Measurements from ENCODE around the gene SLC1A2. TPM values are rescaled to one million over a fixed set of nuclear protein-coding genes. Genes with fewer than 3 reads are reported as not detected.

The SLC1A2 gene
- total RNA-seq, 1 donor from 2014 or later = 0.07 TPM

DNA sequence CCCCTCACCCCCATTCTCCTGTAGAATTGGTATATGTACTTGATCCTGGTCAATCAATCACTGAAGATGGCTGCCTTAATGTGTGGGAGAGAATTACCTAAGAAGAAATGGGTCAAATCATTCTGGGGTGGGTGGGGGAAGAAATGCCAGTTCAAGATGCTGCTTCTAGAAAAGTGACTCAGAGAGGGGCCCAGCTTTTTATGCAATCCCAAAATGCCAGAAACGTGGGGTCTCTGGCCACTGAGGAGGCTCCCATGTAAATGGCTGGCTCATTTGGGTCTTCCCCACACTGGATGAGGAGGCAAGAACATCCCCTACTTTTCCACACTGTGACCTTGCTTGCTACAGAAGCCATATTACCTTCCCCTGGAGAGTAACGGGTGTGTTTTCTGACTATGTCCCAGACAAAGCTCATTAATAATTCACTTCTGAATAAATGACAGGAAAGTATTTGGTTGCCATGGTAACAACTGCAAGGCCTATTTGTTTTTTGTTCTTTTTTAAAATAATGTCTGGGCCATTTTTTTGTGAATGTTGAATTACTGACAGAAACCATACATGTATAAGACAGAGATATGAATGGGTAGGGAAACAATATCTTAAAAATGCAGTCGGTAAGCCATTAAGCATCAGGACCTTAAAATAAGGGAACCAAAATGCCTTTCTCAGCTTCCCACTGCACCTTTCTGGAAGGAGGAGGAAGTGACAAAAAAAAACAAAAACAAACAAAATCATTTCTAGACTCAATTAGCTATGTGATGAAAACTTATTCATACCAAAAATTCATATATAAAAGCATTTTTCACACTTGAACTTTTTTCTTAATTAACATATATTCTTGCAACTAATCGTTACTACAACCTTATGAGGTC is 32.0 kb downstream of the SLC1A2 start:
- TF ChIP-seq, protein P1, sequence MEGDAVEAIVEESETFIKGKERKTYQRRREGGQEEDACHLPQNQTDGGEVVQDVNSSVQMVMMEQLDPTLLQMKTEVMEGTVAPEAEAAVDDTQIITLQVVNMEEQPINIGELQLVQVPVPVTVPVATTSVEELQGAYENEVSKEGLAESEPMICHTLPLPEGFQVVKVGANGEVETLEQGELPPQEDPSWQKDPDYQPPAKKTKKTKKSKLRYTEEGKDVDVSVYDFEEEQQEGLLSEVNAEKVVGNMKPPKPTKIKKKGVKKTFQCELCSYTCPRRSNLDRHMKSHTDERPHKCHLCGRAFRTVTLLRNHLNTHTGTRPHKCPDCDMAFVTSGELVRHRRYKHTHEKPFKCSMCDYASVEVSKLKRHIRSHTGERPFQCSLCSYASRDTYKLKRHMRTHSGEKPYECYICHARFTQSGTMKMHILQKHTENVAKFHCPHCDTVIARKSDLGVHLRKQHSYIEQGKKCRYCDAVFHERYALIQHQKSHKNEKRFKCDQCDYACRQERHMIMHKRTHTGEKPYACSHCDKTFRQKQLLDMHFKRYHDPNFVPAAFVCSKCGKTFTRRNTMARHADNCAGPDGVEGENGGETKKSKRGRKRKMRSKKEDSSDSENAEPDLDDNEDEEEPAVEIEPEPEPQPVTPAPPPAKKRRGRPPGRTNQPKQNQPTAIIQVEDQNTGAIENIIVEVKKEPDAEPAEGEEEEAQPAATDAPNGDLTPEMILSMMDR (IDR thresholded peaks at IDR 0.05; ENCODE audit: unreplicated experiment) = no peak
- Mint-ChIP-seq H3K36me3 (ENCODE audit: insufficient read depth) (no peaks in the 10 kb centered on the region), H3K4me1 (ENCODE audit: low read depth) (peaks cover 7% of the 10 kb centered on the region), H3K4me3 (ENCODE audit: low read depth) (no peak overlapping the region), H3K27me3 (peaks cover 13% of the 10 kb centered on the region), H3K9me3 (ENCODE audit: low read depth) (no peaks in the 10 kb centered on the region), H3K27ac (no peak overlapping the region)
- DNase-seq (ENCODE audit: low spot score, unreplicated experiment) = no peak

GRCh38 chr11:35383953-35384352 is 35.4 kb downstream of the SLC1A2 start:
- no peaks in the 10 kb centered on the region for H3K36me3 Mint-ChIP-seq (ENCODE audit: insufficient read depth)
- H3K4me1 Mint-ChIP-seq (ENCODE audit: low read depth) = no peaks in the 10 kb centered on the region

GRCh38 chr11:35381709-35382322 is 37.5 kb downstream of the SLC1A2 start:
- TF ChIP-seq, protein P1 (IDR thresholded peaks at IDR 0.05; ENCODE audit: unreplicated experiment) = no peak
- Mint-ChIP-seq H3K27me3 (peaks cover 18% of the 10 kb centered on the region), H3K27ac (no peak overlapping the region), H3K4me3 (ENCODE audit: low read depth) (no peak overlapping the region), H3K9me3 (ENCODE audit: low read depth) (no peaks in the 10 kb centered on the region), H3K36me3 (ENCODE audit: insufficient read depth) (no peaks in the 10 kb centered on the region), H3K4me1 (ENCODE audit: low read depth) (no peaks in the 10 kb centered on the region)
- no peak for DNase-seq (ENCODE audit: low spot score, unreplicated experiment)

More at GRCh38 chr11:35383953-35384352, 35.4 kb downstream of the SLC1A2 start:
- TF ChIP-seq, protein P1 (IDR thresholded peaks at IDR 0.05; ENCODE audit: unreplicated experiment) = no peak
- no peak overlapping the region for H3K27ac Mint-ChIP-seq
- no peak for DNase-seq (ENCODE audit: low spot score, unreplicated experiment)
- H3K9me3 Mint-ChIP-seq (ENCODE audit: low read depth) = no peaks in the 10 kb centered on the region
- no peak overlapping the region for H3K4me3 Mint-ChIP-seq (ENCODE audit: low read depth)
- peaks cover 18% of the 10 kb centered on the region for H3K27me3 Mint-ChIP-seq

DNA sequence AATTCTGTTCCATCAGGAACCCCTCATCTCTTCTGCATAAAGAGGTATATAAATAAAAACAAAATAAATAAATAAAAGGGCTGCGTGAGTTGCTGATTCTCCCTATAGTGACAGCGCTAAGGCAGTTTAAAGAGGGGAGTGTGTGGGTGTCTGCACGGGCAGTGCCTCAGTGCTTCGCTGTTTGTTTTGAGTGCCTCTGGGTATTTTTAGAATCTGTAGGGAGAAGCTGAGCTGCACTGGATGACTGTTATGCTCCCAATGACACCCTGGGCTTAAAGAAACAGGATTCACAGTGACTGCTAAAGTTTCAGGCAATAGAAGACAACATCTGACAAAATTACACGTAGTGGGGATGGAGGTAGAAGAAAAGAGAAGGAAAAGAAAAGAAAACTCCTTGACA is 38.8 kb downstream of the SLC1A2 start:
- Mint-ChIP-seq H3K4me1 (ENCODE audit: low read depth) (no peaks in the 10 kb centered on the region), H3K36me3 (ENCODE audit: insufficient read depth) (no peaks in the 10 kb centered on the region), H3K27ac (no peak overlapping the region), H3K27me3 (peaks cover 18% of the 10 kb centered on the region), H3K4me3 (ENCODE audit: low read depth) (no peak overlapping the region), H3K9me3 (ENCODE audit: low read depth) (no peaks in the 10 kb centered on the region)
- DNase-seq (ENCODE audit: low spot score, unreplicated experiment) = no peak
- TF ChIP-seq, protein P1 (IDR thresholded peaks at IDR 0.05; ENCODE audit: unreplicated experiment) = no peak

GRCh38 chr11:35377262-35377661 is 42.1 kb downstream of the SLC1A2 start:
- Mint-ChIP-seq H3K9me3 (ENCODE audit: low read depth) (no peaks in the 10 kb centered on the region), H3K4me1 (ENCODE audit: low read depth) (no peaks in the 10 kb centered on the region), H3K27me3 (peaks cover 18% of the 10 kb centered on the region), H3K36me3 (ENCODE audit: insufficient read depth) (no peaks in the 10 kb centered on the region), H3K27ac (no peak overlapping the region), H3K4me3 (ENCODE audit: low read depth) (no peak overlapping the region)
- TF ChIP-seq, protein P1 (IDR thresholded peaks at IDR 0.05; ENCODE audit: unreplicated experiment) = no peak
- DNase-seq (ENCODE audit: low spot score, unreplicated experiment) = no peak
